RWPE1 (cell line): ENCODE data around the gene SND1.

Experiments used
- CTCF ChIA-PET: fragments of 350-600 bp; sonication (Branson Sonifier 250); formaldehyde crosslinking; extraction: SDS; loops from one replicate; lab custom pipeline; 2021; lab: Yijun Ruan, JAX
- POLR2A ChIA-PET: fragments of 400-600 bp; formaldehyde crosslinking; extraction: SDS; loops from one replicate; lab custom pipeline; 2020; ENCODE audit warnings: antibody characterized with exemption; ENCODE audit not compliant: low non-redundant PET; lab: Yijun Ruan, JAX
- DNase-seq: peaks from one replicate; pipeline ENCODE4 v3.0.0; 2012; ENCODE audit warnings: low spot score
- H3K27ac ChIP-seq: fragments of 450-650 bp; 2 replicates; pipeline ENCODE4 v1.5.1; 2017
- TF ChIP-seq, protein P1 (sequence below): fragments of 450-650 bp; conservative IDR thresholded peaks from 2 replicates; pipeline ENCODE4 v1.5.1; 2017; ENCODE audit warnings: low read depth, mild to moderate bottlenecking

The SND1 gene

GRCh38 chr7:127979728-127980126, 327.7 kb downstream of the SND1 start:
- DNase-seq: no peak
- H3K27ac ChIP-seq: no peak overlapping the region
- CTCF ChIA-PET: no interaction called here
- TF ChIP-seq, protein P1, sequence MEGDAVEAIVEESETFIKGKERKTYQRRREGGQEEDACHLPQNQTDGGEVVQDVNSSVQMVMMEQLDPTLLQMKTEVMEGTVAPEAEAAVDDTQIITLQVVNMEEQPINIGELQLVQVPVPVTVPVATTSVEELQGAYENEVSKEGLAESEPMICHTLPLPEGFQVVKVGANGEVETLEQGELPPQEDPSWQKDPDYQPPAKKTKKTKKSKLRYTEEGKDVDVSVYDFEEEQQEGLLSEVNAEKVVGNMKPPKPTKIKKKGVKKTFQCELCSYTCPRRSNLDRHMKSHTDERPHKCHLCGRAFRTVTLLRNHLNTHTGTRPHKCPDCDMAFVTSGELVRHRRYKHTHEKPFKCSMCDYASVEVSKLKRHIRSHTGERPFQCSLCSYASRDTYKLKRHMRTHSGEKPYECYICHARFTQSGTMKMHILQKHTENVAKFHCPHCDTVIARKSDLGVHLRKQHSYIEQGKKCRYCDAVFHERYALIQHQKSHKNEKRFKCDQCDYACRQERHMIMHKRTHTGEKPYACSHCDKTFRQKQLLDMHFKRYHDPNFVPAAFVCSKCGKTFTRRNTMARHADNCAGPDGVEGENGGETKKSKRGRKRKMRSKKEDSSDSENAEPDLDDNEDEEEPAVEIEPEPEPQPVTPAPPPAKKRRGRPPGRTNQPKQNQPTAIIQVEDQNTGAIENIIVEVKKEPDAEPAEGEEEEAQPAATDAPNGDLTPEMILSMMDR: no peak
- POLR2A ChIA-PET: no interaction called here

DNA sequence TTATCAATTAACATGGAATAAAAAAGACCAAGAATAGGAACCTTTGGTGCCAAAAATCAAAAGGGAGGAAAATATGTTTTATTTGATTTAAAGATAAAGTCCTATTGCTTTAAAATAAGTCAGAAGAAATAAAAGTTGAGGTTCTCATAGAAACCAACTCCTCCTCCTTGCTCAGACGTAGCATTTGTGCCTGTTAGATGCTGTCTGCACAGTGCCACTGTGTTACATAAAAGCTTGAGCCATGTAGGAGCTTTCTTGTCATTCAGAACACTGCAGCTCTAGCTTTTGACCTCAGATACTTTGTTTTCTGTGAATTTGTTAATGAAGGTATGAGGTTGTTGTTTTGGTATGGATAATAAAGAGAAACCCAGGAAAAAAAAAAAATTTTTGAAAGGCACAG, 328.9 kb downstream of the SND1 start:
- DNase-seq: no peak
- no peak overlapping the region for H3K27ac ChIP-seq
- TF ChIP-seq, protein P1: no peak
- POLR2A ChIA-PET: no interaction called here
- CTCF ChIA-PET: no interaction called here

DNA sequence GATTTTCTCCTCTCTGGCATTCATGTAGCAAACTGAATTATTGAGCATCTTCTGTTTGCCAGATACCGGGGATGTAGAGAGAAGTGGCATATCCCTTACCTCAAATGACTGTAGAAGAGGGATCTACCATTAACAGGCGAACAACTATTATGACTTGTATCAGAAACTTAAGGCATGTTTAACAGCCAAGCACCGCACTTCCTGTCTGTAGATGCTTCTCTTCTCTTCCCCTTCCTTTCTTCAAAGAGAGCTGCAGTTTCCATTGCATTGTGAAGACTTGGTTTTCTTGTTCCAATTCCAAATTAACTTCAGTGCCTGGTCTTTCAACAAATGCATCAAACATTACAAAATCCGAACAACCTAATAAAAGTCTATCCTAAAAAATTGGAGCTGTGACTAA, 330.0 kb downstream of the SND1 start:
- TF ChIP-seq, protein P1: no peak
- ChIA-PET CTCF (interaction anchor here (0.7 kb wide), 2 partner anchors 118 to 154 kb away, joined by 3 read pairs; no protein-coding TSS in a partner anchor), POLR2A (no interaction called here)

DNA sequence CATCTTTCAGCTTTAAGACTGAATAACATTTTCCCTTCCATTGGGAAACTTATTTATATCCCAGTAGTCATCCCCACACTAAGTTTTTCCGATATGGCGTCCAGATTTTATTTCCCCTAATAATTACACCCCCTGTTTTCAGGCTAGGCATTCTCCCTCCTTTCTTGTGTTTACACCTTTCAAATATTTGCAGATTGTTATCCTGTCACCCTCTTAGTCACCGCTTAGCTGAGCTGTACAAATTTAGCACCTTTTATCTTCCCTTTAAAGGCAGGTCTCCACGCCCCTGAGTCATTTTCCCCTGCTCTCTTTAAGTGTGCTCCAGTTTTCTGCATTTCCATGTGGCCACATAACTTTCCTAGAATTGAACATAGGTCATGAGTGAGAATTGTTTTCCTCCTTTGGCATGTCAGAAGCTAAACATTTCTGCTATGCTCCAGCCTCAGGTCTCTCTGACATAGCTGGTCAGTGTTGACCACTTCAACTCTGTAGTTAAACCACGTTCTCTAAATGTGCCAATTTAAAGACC, 331.9 kb downstream of the SND1 start:
- ChIA-PET POLR2A (no interaction called here), CTCF (no interaction called here)
- H3K27ac ChIP-seq: no peak overlapping the region
- DNase-seq: peak; percentile 2
- TF ChIP-seq, protein P1: no peak

More for the DNA sequence above, 330.0 kb downstream of the SND1 start:
- H3K27ac ChIP-seq: no peak overlapping the region
- DNase-seq: no peak

DNA sequence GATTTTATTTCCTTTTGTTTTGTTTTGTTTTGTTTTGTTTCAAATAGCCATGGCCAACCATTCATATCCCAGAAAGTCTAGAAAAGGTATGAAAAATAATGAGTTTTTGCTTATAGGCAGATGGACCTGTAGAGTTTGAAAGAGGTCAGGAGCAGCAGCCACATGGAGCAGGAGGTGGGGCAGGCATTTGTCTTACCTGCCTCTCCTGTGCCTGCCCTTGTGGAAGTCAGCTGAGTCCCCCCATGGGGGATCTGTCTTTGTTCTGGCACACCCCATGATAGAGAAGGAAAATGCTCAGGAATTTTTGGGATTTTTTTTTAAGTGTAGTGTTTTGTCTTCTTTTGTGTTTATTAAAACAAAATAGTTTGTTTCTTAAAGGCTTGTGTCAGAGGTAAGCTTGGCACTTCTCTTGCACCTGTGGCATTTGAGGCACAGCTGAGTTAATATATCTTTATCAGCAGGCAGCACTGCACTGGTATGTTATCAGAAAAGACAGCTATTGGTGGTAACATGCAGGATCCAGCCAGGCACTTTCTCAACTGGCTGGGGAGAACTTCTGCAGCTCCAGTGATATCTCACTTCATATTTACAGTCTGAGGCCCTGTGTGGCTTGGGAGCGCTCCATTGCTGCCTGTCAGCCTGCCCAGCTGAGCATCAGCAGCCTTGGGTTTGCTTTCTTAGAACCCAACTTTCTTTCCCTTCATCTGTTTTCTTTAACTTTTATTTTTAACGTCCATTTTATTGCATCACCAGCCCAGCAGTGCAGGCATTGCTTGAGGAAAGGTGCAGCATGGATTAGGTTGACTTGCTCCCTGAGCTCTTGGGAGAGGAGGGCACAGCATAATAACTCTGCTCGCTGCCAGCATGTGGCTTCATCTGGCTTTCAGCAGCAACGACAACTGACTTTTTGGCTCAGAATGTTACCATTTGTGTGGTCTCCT, 334.9 kb downstream of the SND1 start:
- DNase-seq: no peak
- TF ChIP-seq, protein P1: no peak
- ChIA-PET CTCF (no interaction called here), POLR2A (no interaction called here)
- H3K27ac ChIP-seq: no peak overlapping the region

DNA sequence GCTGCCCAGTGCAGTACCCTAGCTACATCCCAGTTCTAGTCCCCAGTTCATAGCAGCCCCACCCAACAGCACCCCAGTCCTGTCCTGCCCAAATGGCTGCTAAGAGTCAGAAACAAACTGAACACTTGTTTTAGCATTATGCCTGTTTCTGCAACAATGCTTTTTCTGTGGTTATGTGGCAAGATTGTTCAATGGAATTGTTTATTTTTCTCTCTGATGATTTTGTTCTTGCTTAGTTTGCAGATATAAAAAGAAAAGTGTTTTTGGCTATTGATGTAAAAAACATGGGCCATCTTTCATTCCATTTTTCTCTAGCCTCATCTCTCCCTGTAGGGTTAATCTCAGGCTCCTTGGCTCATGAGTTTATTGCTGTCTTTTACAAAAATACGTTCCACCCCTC, 336.8 kb downstream of the SND1 start:
- H3K27ac ChIP-seq: no peak overlapping the region
- ChIA-PET POLR2A (no interaction called here), CTCF (no interaction called here)
- TF ChIP-seq, protein P1: no peak
- DNase-seq: no peak
